Umbilical cord (tissue), 2 donors: ENCODE results near the gene KRTAP4-8. TPM values are rescaled to one million over a fixed set of nuclear protein-coding genes. Genes with fewer than 3 reads are reported as not detected.
"Not testable (repeated sequence)": the region's sequence is repeated elsewhere in the genome, so short reads cannot be mapped to it uniquely, and the experiment has no call there.

Experiments used
- DNase-seq: peaks from one replicate; pipeline ENCODE4 v3.0.0-alpha.2; 2015; ENCODE audit warnings: low spot score
- total RNA-seq: library from RNA; depleted of rRNA; stranded (reverse); fragments of >200 nt; gene quantifications from one replicate; pipeline ENCODE4 v1.2.3, GENCODE V29; 2014; ENCODE audit warnings: low replicate concordance; ENCODE audit not compliant: insufficient read depth

The KRTAP4-8 gene
- total RNA-seq, 1 donor from 2014 or later: not detected

DNA sequence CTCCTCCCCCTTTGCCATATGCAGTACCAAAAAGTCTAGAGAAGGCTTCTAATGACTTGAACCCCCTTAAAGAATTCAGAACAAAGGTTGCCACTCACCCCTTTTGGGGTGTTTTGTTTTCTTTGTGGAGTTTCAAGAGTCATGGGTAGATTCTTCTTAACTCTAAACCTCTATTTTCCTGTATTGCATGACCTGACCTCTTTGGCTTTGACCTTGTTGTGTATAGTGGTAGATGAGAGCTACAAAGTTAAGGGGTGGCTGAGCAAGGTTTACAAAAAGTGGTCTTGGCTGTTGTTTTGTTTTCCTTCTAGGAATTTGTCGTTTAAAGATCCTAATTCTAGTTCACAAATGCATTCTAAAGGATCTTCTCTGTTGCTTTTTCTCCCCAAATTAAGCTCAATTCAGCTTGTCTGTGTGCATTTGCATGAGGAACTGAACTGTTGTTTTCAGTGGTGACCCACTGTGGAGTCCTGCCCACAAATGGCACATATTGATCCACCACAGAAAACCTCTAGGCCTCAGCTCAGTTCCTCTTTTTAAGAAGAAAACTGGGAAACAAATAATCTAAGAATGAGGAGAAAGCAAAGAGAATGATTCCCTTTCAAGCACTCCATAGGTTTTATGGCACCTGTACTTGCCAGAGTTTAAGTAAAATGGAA, 10.9 kb upstream of the KRTAP4-8 start:
- DNase-seq: not testable (repeated sequence)

DNA sequence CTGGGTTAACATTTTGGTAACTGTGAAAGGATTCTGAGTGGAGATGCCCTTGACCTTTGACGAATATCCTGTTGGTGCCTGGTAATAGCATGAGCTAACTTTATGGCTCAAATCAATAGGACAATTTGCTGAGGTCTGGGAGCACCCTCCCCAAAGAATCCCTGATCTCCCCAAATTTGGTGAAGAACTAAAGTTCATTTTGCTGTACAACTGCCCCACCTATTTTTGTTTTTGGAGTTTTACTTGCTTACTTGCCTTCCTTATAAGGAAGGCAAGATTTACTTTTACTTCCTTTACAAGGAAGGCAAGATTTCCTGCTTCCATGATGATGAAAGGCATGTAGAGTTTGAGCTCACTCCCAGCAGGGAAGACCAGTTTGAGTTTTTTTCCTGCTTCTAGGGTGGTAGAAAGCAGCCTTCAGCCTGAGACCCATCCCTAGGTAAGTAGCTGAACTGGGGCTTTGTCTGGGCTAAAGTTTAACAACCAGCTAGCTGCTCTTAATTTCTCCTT, 10.1 kb upstream of the KRTAP4-8 start:
- no peak for DNase-seq

DNA sequence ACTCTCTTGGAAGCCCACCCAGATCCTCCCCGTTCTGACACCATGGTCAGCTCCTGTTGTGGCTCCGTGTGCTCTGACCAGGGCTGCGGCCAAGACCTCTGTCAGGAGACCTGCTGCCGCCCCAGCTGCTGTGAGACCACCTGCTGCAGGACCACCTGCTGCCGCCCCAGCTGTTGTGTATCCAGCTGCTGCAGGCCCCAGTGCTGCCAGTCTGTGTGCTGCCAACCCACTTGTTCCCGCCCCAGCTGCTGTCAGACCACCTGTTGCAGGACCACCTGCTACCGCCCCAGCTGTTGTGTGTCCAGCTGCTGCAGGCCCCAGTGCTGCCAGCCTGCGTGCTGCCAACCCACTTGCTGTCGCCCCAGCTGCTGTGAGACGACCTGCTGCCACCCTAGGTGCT, 7.4 kb upstream of the KRTAP4-8 start, which contains the start of gene KRTAP4-9:
TSS of gene KRTAP4-9 (plus strand) at position 43 of the 400 bp plus-strand sequence. CDS start at position 43, 0 bp downstream.
- not testable (repeated sequence) for DNase-seq

DNA sequence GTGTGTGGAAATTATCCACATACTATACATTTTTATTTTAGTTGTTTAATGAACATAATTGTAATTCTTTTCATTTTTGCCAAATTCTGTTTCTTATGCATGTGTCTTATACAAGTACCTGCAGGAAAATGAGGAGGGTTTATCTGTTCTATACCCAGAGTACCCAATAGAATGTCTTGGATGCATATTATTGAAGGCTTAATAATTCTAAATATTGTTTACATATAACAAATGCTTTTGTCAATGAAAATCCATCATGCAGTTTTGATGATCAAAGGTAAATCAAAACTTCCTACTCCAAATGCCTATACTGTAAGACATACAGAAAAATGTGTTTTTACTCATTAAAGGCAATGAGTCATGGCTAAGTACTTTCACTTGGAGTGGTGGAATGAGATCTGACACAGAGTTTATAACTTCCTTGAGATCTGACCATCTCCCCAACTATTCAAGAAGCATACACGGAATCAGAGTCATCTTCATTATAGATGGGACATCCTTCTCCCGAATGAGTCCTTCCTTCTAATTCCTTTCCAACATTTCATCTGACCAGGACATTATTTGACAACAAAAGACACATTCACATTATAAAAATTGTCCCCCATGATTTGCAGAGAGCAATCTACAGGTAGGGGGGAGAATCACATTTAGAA, 6.6 kb upstream of the KRTAP4-8 start:
- not testable (repeated sequence) for DNase-seq

DNA sequence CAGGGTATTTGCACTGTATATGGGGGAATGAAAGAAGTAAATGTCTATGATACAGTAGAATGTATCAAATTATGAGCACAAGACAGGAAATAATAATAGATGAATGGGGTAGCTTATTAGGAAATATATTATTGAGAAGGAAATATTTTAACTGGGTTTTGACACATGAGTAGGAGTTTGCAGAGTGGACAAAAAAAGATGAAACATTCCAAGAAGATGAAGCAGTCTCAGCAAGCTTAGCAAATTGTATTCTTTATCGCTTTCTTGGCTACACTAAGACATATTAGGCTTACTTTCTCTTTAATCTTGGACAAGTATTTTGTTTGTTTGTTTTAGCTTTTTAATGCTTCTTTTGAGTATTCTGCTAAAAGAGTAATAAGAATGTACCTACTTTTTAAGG, 6.0 kb upstream of the KRTAP4-8 start:
- no peak for DNase-seq

DNA sequence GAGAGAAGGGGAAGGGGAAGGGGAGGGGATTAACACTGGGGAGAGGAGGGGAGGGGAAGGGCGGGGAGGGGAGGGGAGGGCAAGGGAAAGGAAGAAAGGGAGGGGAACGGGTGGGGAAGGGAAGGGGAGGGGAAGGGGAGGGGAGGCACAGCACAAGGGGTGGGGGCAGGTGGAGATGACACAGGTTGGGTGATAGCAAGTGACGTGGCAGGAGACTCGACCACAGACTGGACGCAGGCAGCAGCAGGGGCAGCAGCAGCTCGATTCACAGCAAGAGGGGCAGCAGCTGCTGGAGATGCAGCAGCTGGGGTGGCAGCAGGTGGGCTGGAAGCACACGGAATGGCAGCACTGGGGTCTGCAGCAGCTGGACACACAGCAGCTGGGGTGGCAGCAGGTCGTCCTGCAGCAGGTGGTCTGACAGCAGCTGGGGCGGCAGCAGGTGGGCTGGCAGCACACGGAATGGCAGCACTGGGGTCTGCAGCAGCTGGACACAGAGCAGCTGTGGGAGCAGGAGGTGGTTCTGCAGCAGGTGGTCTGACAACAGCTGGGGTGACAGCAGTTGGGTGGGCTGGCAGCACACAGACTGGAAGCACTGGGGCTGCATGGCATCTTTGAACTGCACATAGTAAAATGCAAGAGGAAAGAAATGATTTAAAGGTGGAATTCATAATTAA, 3.8 kb upstream of the KRTAP4-8 start, which contains the start of gene KRTAP4-16:
TSS of gene KRTAP4-16 (minus strand) at position 624 of the 674 bp plus-strand sequence. CDS start at position 624, 0 bp downstream.
- no peak for DNase-seq

DNA sequence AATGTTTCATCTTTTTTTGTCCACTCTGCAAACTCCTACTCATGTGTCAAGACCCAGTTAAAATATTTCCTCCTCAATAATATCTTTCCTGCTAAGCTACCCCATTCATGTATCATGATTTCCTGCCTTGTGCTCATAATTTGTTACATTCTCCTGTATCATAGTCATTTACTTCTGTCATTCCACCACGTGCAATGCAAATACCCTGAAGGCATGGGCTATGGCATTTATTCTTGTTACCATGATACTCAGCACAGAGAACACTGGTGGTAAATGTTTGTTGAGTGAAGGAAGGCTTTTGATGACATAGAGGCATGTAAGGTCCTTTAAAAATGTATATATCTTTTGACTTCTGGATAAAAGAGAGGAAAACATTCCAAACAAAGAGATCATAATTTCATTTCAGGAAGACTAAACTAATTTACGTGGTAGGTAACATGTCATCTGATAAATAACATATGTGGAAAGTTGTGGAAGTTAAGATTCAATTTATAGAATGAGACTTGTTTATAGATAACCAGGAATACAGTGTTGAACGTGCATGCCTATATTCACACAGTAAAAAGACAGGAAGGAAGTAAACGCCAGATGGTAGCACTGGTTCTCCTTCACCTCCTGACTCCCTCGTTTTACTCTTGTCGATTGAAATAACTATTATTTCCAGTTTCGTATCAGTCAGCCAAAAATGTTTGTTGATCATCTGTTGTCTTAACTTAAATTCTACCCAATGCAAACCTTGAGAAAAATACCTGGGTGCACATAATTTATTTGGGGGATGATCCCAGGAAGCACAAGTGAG, 1.9 kb upstream of the KRTAP4-8 start:
- DNase-seq: peak; percentile 22

DNA sequence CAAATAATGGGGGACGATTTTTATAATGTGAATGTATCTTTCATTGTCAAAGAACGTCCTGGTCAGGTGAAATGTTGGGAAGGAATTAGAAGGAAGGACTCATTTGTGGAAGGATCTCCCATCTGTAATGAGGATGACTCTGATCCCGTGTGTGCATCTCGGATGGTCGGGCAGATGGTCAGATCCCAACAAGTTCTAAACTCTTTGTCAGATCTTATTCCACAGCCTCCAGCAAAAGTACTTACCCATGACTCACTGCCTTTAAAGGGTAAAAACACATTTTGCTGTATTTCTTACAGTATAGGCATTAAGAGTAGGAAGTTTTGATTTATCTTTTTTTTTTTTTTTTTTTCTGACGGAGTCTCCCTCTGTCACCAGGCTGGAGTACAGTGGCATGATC, 539 bp upstream of the KRTAP4-8 start:
- no peak for DNase-seq

DNA sequence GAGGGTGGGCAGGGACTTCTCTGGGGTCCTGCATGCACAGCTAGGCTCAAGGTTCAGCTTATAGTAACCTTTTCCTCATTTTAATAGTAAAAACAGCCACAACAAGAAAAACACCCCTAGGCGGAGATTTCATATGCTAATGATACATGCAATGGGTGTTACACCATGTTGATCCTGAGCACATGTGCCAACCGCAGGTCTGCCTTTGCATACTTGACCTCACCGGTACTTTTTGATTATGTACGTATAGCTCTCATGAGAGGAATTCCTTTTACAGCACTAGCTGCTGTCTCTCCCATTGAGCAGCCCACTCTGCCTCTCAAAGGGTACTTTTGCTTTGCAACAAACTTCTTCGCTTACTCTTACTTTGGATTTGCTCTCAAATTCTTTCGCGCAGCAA, 1.9 kb downstream of the KRTAP4-8 start:
- DNase-seq: no peak

DNA sequence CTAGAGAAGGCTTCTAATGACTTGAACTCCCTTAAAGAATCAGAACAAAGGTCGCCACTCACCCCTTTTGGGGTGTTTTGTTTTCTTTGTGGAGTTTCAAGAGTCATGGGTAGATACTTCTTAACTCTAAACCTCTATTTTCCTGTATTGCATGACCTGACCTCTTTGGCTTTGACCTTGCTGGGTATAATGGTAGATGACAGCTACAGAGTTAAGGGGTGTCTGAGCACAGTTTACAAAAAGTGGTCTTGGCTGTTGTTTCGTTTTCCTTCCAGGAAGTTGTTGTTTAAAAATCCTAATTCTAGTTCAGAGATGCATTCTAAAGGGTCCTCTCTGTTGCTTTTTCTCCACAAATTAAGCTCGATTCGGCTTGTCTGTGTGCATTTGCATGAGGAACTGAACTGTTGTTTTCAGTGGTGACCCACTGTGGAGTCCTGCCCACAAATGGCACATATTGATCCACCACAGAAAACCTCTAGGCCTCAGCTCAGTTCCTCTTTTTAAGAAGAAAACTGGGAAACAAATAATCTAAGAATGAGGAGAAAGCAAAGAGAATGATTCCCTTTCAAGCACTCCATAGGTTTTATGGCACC, 9.1 kb downstream of the KRTAP4-8 start:
- not testable (repeated sequence) for DNase-seq

DNA sequence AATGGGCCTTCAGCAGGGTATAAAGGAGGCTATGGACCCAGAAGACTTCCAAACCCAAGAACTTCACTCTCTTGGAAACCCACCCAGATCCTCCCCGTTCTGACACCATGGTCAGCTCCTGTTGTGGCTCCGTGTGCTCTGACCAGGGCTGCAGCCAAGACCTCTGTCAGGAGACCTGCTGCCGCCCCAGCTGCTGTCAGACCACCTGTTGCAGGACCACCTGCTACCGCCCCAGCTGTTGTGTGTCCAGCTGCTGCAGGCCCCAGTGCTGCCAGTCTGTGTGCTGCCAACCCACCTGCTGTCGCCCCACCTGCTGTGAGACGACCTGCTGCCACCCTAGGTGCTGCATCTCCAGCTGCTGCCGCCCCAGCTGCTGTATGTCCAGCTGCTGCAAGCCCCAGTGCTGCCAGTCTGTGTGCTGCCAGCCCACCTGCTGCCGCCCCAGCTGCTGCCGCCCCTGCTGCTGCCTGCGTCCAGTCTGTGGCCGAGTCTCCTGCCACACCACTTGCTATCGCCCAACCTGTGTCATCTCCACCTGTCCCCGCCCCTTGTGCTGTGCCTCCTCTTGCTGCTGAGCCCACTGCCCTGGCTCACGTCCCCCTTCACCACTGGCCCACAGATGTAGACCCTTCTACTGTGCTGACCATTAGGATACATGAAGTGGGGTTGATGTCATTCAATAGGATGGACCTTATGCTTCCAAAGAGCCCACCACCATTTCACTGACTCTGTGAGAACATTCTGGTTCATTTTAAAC, 13.7 kb downstream of the KRTAP4-8 start, which contains the start of gene KRTAP4-7:
TSS of gene KRTAP4-7 (plus strand) at position 51 of the 757 bp plus-strand sequence. CDS start at position 108, 57 bp downstream.
- DNase-seq: not testable (repeated sequence)

DNA sequence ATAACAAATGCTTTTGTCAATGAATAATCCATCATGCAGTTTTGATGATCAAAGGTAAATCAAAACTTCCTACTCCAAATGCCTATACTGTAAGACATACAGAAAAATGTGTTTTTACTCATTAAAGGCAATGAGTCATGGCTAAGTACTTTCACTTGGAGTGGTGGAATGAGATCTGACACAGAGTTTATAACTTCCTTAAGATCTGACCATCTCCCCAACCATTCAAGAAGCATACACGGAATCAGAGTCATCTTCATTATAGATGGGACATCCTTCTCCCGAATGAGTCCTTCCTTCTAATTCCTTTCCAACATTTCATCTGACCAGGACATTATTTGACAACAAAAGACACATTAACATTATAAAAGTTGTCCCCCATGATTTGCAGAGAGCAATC, 14.5 kb downstream of the KRTAP4-8 start:
- DNase-seq: not testable (repeated sequence)

DNA sequence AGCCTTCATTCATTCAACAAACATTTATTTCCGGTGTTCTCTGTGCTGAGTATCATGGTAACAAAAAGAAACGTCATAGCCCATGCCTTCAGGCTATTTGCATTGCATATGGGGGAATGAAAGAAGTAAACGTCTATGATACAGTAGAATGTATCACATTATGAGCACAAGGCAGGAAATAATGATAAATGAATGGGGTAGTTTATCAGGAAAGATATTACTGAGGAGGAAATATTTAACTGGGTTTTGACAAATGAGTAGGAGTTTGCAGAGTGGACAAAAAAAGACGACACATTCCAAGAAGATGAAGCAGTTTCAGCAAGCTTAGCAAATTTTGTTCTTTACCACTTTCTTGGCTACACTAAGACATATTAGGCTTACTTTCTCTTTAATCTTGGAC, 15.3 kb downstream of the KRTAP4-8 start:
- DNase-seq: no peak

DNA sequence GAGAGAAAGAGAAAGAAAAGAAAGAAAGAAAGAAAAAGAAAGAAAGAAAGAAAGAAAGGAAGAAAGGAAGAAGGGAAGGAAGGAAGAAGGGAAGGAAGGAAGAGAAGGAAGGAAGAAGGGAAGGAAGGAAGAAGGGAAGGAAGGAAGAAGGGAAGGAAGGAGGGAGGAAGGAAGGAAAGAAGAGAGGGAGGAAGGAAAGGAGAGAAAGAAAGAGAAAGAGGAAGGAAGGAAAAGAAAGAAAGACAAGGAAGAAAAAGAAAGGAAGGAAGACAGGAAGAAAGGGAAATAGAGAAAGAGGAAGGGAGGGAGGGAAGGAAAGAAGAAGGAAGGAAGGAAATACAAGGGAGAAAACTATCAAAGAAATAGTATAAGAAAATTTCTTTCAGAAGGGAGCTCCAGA, 21.2 kb downstream of the KRTAP4-8 start:
- no peak for DNase-seq

DNA sequence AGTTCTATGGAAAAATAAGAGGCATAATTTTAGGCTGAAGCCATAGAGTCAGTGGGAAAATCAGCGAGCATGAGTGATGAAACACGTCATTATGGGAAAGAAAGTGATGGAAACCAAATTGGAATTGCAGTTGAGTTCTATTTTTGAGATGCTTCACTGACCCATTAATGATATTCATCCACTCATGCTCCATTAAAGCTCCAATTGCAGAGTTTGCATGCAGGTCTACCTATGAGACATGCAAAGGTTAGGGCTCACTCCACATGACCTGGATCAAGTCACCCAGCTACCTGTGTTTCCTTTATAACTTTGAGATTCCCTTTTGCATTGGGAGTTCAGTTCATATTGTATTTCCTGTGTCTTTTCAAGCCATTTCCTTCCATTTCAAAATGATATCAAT, 24.3 kb downstream of the KRTAP4-8 start:
- DNase-seq: no peak

DNA sequence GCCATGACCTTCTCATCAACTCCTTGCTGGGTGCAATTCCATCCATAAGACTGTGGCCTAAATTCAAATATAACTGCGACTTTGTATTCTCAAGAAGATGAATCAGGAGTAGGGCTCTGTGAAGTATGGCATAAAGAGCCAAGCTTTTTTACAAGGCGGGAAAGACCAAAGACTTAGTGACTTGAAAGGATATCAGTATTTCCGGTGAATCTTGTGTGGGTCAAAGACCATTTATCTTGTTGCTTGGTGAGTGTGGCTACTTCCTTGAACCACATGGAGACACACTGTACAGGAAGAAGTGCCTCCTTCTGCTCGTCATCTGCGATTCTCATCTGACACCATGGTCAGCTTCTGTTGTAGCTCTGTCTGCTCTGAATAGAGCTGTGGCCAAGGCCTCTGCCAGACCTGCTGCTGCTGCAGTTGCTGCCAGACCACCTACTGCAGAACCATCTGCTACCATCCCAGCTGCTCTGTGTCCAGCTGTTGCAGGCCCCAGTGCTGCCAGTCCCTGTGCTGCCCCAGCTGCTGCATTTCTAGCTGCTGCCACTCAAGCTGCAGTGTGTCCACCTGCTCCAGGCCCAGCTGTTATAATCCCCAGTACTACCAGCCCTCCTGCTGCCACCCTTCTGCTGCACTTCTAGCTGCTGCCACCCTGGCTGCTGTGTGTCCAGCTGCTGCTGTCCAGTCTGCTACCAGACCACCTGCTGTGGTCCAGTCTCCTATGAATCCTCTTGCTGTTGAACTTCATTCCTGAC, 26.2 kb downstream of the KRTAP4-8 start:
- no peak for DNase-seq

DNA sequence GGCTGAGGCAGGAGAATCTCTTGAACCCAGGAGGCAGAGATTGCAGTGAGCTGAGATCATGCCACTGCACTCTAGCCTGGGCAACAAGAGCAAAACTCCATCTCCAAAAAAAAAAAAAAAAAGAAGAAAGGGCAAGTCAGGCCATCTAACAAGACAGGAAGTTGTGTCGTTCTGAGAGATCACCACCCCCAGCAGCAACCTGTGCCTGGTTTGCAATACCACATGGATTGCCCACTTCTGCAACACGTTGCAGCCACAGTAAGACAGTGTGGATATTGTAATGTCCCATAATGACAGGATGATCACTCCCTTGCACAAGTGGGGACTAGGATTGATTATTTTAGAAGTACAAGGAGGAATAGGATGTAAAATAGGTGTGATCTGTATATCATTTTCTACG, 28.9 kb downstream of the KRTAP4-8 start:
- DNase-seq: no peak

DNA sequence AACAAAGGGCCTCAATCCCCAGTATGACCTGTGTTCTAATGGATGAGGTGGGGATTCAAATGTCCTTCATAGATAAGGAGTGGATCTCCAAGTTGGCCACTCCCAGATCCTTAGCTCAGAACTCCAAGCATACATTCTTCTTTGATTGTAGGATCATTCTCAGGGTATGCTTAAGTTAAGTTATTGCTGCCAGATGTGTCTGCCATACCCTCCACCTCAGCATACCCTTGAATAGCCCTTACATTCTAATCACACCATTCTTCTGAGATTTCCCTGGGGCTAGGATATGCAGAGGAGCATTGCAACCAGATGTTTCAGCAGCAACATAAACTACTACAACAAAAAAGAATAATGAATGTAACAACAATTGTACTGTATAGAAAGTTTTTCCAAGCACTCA, 30.7 kb downstream of the KRTAP4-8 start:
- no peak for DNase-seq

DNA sequence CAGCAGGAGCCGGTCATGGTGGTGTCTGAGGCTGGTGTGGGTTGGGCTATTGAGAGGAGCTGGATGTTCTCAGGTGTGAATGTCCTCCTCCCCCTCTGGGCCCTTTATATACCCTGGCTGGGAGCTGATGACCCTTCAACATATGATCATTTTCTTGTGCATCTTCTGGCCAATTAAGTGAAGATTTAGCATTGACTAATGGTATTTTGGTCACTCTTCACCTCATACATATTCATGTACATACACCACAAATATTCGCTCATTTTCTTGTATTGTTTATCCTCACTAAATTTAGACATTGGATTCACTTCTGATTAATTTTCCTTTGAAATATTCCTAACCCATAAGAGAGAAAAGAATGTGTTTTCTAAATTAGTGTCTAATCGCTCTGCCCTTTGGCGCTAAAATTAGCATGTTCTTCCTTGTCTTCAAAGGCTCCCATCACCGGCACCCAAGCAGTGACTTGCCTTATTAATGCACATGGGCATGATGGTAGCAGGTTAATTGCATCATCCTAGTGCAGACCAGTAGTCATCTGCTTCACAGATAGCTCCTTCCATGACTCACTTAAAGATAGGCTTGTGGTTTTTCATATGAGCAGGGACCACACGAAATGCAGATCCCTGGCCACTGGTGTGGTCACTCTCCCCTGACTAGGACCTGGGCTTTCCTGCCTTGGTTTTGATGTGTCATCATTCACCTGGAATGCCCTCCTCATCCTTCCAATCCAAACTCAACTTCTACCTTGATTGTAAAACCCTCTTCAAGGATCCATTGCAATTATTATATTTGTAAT, 31.9 kb downstream of the KRTAP4-8 start, which contains the start of gene KRTAP2-4:
TSS of gene KRTAP2-4 (minus strand) at position 51 of the 796 bp plus-strand sequence. CDS start at position 17, 34 bp downstream.
- DNase-seq: no peak
